Stimulated activated naive CD8-positive, alpha-beta T cell treated with anti-CD3 and anti-CD28 coated beads, Interleukin-15, Interleukin-2, amounts not matched to agents 100 ng/mL and 50 ng/mL, for 24 hours (primary cell): ENCODE data around the gene EML3.
A peak's percentile ranks its signal among the peaks of the same experiment; 100 is the strongest.
"Not testable (repeated sequence)": the region's sequence is repeated elsewhere in the genome, so short reads cannot be mapped to it uniquely, and the experiment has no call there.

Source experiments
- H3K27ac Mint-ChIP-seq: one replicate; pipeline ENCODE4 v1.8.0; 2021; ENCODE audit warnings: mild to moderate bottlenecking, mixed read lengths
- H3K27me3 Mint-ChIP-seq: one replicate; pipeline ENCODE4 v1.8.0; 2021; ENCODE audit warnings: mixed read lengths
- H3K36me3 Mint-ChIP-seq: one replicate; pipeline ENCODE4 v1.8.0; 2021; ENCODE audit warnings: low read depth, mixed read lengths
- H3K4me1 Mint-ChIP-seq: one replicate; pipeline ENCODE4 v1.8.0; 2021; ENCODE audit warnings: low read depth, mixed read lengths
- H3K4me3 Mint-ChIP-seq: one replicate; pipeline ENCODE4 v1.8.0; 2021; ENCODE audit warnings: mild to moderate bottlenecking, mixed read lengths
- H3K9me3 Mint-ChIP-seq: one replicate; pipeline ENCODE4 v1.8.0; 2021; ENCODE audit warnings: mixed read lengths

EML3 gene, protein sequence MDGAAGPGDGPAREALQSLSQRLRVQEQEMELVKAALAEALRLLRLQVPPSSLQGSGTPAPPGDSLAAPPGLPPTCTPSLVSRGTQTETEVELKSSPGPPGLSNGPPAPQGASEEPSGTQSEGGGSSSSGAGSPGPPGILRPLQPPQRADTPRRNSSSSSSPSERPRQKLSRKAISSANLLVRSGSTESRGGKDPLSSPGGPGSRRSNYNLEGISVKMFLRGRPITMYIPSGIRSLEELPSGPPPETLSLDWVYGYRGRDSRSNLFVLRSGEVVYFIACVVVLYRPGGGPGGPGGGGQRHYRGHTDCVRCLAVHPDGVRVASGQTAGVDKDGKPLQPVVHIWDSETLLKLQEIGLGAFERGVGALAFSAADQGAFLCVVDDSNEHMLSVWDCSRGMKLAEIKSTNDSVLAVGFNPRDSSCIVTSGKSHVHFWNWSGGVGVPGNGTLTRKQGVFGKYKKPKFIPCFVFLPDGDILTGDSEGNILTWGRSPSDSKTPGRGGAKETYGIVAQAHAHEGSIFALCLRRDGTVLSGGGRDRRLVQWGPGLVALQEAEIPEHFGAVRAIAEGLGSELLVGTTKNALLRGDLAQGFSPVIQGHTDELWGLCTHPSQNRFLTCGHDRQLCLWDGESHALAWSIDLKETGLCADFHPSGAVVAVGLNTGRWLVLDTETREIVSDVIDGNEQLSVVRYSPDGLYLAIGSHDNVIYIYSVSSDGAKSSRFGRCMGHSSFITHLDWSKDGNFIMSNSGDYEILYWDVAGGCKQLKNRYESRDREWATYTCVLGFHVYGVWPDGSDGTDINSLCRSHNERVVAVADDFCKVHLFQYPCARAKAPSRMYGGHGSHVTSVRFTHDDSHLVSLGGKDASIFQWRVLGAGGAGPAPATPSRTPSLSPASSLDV

DNA sequence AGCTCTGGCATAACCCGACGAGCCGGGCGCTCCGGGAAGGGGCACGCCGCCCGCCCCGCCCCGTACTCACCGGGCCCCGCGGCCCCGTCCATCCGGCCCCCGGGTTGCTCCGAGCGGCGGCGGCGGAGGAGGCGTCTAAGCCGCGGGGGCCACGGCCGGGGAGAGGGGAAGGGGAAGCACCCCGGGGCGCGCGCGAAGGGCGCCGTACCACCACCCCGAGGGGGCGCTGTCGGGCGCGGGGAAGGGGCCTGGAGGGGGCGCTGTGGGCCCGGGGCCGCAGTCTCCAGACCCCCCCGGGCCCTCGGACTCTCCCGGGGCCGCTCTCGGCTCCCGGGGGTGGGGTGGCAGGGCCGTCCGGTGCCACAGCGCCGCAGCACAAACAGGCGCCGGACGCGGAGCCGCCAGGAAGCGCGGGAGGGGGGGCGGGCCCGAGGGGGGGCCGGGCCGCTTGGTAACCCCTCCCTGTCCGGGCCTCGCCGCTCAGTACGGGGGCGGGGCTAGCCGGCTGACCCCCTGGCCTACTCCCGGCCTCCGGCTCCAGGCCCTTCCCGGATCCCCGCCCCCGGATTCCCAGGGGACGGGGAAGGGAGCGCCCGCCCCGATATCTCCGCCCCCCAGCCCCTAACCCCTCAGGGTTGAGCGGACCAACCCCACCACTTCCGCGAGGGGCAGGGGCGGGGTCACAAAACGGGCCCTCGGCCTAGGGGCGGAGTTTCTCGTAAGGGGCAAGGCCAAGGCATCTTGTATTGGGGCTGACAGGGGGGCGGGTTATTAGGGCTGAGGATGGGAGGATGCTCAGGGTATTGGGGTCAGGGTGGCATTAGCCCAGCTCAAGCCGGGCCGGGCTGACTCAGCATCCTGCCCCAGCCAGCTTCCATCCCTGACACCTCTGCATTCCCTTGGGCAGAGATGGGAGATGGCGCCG lies at the start of gene EML3, which contains the start of gene ROM1:
Gene EML3 (minus strand): TSS at position 410 of the 925 bp plus-strand sequence. CDS start 318 bp downstream, at position 92.
Gene ROM1 (plus strand): TSS at position 892 of the 925 bp plus-strand sequence. CDS start 25 bp downstream, at position 917.
- Mint-ChIP-seq H3K36me3 (peaks cover 35% of the 10 kb centered on the region), H3K4me3 (peak within 1 kb of the TSS; percentile 95), H3K9me3 (no peaks in the 10 kb centered on the region), H3K4me1 (peaks cover 52% of the 10 kb centered on the region), H3K27ac (peak within 1 kb of the TSS; percentile 100), H3K27me3 (no peaks in the 10 kb centered on the region)

DNA sequence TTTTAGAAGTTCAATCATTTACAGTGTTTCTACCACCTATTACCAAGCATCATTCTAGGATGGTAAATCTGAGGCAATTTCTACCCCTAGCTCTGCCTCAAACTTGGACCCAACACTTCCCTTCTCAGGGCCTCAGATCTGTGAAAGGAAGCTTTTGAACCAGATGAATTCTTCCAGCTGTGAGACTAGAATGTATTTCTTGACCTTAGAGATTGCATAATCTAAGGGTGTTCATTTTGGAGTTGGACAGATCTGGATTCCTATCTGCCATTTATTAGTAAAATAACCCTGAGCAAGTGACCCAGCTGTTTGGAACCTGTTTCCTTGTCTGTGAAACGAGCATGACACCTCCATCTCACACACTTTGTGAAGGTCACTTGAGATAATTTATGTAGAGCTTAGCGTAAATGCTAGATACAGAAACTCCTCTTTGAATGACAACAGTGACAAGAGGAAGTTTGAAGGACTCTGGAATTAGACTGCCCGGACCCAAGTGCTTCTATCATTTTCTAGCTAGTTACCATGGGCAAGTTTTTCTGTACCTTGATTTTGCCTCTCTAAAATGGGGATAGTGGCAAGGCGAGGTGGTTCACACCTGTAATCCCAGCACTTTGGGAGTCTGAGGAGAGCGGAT lies 44.3 kb upstream of the EML3 start:
- peaks cover 9% of the 10 kb centered on the region for H3K36me3 Mint-ChIP-seq
- no peaks in the 10 kb centered on the region for H3K9me3 Mint-ChIP-seq
- no peak overlapping the region for H3K27ac Mint-ChIP-seq
- H3K4me3 Mint-ChIP-seq = no peak overlapping the region
- H3K27me3 Mint-ChIP-seq = no peaks in the 10 kb centered on the region
- H3K4me1 Mint-ChIP-seq = peaks cover 21% of the 10 kb centered on the region

DNA sequence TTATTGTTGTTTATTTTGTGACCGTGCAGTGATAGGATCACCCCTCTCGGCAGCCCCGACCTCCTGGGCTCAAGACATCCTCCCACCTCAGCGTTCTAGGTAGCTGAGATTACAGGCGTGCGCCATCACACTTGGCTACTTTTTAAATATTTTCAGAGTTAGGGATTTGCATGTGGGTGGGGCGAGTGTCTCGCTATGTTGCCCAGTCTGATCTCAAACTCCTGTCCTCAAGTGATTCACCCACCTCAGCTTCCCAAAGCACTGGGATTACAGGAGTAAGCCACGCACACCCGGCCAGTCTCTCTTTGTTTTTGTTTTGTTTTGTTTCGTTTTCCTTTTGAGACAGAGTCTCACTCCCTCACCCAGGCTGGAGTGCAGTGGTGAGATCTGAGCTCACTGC lies 41.7 kb upstream of the EML3 start:
- Mint-ChIP-seq H3K9me3 (no peaks in the 10 kb centered on the region), H3K4me1 (peaks cover 28% of the 10 kb centered on the region), H3K27me3 (no peaks in the 10 kb centered on the region), H3K27ac (peak overlapping the region; percentile 58), H3K4me3 (peak overlapping the region; percentile 17), H3K36me3 (peaks cover 4% of the 10 kb centered on the region)

DNA sequence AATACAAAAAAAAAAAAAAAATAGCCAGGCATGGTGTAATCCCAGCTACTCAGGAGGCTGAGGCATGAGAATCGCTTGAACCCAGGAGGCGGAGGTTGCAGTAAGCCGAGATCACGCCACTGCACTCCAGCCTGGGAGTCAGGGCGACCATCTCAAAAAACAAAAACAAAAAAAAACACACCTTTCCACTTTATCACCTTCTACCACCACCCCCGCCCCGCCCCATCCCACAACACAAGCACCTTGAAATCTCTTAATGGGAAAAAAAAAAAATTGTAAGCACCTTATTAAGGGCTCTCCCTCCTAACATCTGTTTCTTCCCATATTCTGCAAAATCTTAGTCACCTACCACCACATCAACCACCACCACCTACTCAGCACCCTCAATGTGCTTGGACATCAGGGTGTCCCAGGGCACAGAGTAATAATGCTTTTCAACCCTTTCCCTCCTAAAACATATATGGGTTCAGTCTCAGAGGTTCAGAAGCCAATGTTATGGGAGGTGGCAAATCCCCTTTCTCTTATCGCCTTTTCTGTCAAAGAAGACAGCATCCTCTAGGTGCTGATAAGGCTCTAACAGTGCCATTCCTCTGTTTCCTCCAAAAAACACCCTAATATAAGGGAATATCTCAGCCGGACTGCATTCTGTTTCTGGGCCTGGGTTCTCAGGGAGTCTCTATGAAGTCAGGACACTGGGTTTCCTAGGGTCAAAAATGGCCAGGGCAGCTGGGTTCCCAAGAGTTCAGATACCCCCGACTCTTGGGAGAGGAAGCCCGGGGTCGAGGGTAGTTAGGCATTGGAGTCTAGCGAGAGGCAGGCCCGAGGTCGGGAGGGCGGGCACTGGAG lies 39.8 kb upstream of the EML3 start:
- H3K27me3 Mint-ChIP-seq = no peaks in the 10 kb centered on the region
- H3K4me3 Mint-ChIP-seq = peak overlapping the region; percentile 87
- H3K36me3 Mint-ChIP-seq = peaks cover 4% of the 10 kb centered on the region
- H3K9me3 Mint-ChIP-seq = no peaks in the 10 kb centered on the region
- peaks cover 31% of the 10 kb centered on the region for H3K4me1 Mint-ChIP-seq
- H3K27ac Mint-ChIP-seq = peak overlapping the region; percentile 88

DNA sequence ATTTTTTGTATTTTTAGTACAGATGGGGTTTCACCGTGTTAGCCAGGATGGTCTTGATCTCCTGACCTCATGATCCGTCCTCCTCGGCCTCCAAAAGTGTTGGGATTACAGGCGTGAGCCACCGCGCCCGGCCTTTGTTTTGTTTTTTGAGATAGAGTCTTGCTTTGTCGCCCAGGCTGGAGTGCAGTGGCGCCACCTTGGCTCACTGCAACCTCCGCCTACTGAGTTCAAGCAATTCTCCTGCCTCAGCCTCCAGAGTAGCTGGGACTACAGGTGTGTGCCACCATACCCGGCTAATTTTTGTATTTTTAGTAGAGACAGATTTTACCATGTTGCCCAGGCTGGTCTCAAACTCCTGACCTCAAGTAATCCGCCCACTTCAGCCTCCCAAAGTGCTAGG lies 37.7 kb upstream of the EML3 start:
- H3K9me3 Mint-ChIP-seq, H3K27ac Mint-ChIP-seq, H3K36me3 Mint-ChIP-seq, H3K4me3 Mint-ChIP-seq, H3K27me3 Mint-ChIP-seq: not testable (repeated sequence)
- H3K4me1 Mint-ChIP-seq = peaks cover 44% of the 10 kb centered on the region

DNA sequence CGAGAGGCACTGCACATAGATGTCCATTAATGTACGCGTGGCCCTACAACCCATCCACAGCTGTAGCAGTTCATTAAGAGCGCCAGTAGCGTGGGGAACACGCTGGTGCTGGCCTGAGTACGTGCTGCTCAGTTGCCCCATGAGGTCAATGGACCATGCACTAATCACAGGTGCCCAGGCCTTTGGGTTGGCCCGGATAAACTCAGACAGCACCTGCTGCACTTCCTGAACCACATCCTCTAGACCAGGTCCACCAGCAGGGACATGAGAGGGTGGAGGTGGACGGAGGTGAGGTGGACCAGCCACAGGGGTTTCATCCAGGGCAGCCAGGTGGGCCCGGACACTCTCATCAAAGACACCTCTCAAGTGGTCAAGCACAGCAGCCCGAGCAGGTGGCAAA lies 36.9 kb upstream of the EML3 start:
- no peaks in the 10 kb centered on the region for H3K27me3 Mint-ChIP-seq
- H3K4me3 Mint-ChIP-seq = no peak overlapping the region
- H3K9me3 Mint-ChIP-seq = no peaks in the 10 kb centered on the region
- H3K27ac Mint-ChIP-seq = peak overlapping the region; percentile 31
- H3K4me1 Mint-ChIP-seq = peaks cover 48% of the 10 kb centered on the region
- peaks cover 12% of the 10 kb centered on the region for H3K36me3 Mint-ChIP-seq

DNA sequence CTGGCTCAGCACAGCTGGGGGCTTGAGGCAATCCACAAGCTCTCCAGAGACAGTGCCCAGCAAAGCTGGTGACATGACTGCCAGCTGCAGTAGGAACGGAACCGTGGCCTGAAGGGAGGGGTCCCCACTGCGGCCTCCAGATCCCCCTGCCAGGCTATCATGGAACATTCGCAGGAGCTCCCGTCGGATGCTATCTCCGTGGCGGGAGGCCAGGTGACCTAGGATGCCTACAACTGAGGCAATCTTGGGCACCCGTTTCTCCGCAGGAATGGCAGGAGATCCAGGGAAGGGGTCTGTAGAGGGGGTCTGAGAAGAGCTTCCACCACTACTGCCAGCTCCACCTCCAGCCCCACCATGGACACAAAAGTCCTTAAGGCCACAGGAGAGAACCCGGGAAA lies 36.4 kb upstream of the EML3 start:
- Mint-ChIP-seq H3K9me3 (no peaks in the 10 kb centered on the region), H3K27me3 (no peaks in the 10 kb centered on the region), H3K4me1 (peaks cover 48% of the 10 kb centered on the region), H3K36me3 (peaks cover 17% of the 10 kb centered on the region), H3K4me3 (no peak overlapping the region), H3K27ac (no peak overlapping the region)

DNA sequence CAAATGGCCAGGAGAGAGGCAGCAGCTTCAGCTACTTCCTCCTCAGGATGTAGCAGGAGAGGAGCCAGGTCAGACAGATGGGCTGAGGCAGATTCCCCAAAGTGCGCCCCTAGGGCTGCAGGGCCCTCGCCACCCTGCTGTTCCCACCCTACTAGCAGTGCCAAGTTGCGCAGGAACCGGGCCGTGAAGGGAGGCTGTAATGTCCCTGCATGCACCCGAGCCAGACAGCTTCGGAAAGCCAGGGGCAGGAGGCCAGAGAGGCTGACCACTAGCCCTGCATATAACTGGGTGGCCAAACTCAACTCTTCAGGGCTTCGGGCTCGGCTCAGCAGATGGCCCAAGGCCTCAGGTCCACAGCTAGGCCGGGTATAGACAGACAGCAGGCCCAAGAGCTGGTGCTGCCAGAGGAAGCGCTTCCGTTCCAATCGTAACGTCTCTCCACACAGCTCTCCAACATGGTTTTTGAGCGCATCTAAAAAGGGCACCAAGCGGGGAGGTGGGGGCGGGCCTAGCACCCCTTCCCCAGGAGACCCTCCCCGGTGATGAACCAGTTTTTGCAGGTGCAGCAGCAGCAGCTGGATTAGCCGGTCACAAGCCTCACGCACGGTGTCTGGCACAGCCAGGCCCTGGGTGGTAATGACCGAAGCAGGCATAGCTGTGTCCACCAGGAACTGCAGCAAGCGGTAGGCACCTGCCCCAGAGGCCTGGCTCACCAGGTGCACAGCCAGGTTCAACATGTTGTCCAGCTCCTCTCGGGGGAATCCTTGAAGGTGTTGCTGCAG lies 35.8 kb upstream of the EML3 start:
- Mint-ChIP-seq H3K27me3 (no peaks in the 10 kb centered on the region), H3K4me1 (peaks cover 44% of the 10 kb centered on the region), H3K36me3 (peaks cover 18% of the 10 kb centered on the region), H3K4me3 (no peak overlapping the region), H3K27ac (no peak overlapping the region), H3K9me3 (no peaks in the 10 kb centered on the region)

DNA sequence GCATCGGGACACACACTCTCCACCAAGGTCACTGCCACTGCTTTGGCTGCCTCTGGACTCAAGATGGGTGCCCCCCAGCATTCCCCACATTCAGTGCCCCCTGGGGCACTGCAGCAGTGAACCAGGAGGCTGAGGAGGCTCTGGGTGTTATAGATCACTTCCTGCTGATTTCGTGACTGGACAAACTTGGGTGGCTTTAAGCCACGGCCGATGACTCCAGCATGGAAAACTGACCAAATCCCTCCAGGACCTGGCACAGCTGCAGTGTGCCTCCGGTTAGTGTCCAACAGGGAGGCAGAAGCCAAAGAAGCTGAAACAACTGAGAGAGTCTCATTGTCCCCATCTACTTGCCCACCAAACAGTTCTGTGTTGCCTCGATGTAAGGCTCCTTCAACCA lies 35.0 kb upstream of the EML3 start:
- no peaks in the 10 kb centered on the region for H3K27me3 Mint-ChIP-seq
- peaks cover 45% of the 10 kb centered on the region for H3K4me1 Mint-ChIP-seq
- no peaks in the 10 kb centered on the region for H3K9me3 Mint-ChIP-seq
- peaks cover 22% of the 10 kb centered on the region for H3K36me3 Mint-ChIP-seq
- H3K27ac Mint-ChIP-seq = no peak overlapping the region
- no peak overlapping the region for H3K4me3 Mint-ChIP-seq

DNA sequence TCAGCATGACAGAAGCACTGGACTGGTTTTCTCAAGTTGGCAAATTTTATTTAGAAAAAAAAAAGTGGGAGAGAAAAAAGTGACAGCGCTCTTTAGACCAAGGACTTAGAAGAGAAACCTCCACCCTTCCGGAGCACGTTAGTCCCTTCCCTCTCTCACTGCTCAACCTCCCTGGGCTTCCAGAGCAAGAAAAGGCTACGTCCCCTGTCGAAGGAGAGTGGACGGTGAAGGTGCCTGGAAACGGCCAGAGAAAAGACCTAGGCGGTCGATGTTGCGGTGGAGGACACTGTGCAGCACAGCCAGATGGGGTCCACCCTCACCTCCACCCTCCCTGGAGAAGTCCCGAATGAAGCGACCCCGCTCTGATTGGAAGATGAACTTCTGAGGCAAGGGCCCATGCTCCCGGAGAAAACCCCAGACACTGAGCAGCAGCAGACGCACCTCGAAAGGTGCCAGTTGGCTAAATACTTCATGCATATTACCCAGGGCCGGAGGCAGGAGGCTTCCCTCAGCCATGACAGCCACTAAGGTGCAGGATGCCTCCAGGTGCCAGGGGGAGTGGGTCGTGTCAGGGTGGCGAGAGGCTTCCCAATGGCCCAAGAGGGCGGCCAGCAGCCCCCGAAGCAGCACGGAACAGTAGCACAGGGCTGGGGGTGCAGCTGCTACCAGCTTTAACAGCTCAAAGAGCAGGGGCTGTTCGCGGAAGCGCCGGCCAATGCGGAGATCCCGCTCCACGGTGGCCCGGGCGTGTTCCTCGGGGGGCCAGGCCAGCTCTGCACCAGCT lies 34.4 kb upstream of the EML3 start:
- H3K4me1 Mint-ChIP-seq = peaks cover 43% of the 10 kb centered on the region
- peaks cover 24% of the 10 kb centered on the region for H3K36me3 Mint-ChIP-seq

DNA sequence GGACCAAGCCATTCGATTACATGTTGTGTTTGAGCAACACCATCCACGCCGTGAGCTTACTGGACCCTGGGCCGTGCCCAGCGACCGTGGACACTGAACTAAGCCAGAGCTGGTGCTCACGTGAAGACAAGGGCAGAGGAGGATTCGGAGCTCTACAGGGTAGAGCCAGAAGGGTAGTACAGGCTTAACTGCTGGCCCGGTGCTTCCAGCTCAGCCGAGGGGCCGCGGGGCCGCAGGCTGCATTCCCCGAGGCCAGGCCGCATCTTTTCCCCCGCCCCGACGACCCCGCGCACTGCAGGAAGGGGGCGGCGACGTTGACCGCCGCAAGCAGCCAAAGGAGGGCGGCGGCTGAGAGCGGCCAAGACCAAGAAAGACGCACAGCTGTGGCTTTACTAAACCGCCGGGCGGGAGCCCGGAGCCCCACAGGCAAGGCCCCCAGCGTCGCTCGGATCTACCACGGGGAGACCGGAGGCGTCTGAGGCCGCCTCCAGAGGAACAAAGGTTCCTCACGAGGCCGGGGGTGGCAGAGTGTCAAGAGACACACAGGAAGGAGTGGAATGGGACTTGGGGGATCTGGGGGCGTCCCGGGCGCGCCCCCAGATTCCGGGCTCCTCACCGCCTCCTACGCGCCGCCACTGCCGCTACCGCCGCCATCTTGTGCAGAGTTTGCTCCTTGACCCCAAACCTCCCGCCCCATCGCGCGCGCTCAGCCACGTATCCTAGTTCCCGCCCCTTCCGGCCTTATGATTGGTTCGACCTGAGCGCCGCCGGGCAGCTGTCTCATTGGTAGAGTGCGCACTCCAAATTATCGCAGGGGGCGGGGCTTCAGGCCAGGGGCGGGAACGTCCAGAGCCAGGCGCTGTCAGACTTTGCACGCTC lies 33.6 kb upstream of the EML3 start, which contains the start of gene GANAB:
Gene GANAB (minus strand): TSS at position 668 of the 879 bp plus-strand sequence. CDS start 14 bp downstream, at position 654.
- Mint-ChIP-seq H3K4me3 (peak within 1 kb of the TSS; percentile 100), H3K27ac (peak within 1 kb of the TSS; percentile 99), H3K4me1 (peaks cover 42% of the 10 kb centered on the region), H3K9me3 (no peaks in the 10 kb centered on the region), H3K36me3 (peaks cover 27% of the 10 kb centered on the region), H3K27me3 (no peaks in the 10 kb centered on the region)

More for the DNA sequence above, 34.4 kb upstream of the EML3 start:
- Mint-ChIP-seq H3K4me3 (peak overlapping the region; percentile 100), H3K9me3 (no peaks in the 10 kb centered on the region), H3K27me3 (no peaks in the 10 kb centered on the region), H3K27ac (peak overlapping the region; percentile 99)
